Measurements from ENCODE around the gene MGAT5. TPM values are rescaled to one million over a fixed set of nuclear protein-coding genes. Genes with fewer than 3 reads are reported as not detected.

Gene MGAT5
- total RNA-seq, 1 donor from 2014 or later, result 54.4 TPM

GRCh38 chr2:134283661-134284060, 29.8 kb downstream of the MGAT5 start:
- DNase-seq, result no peak
- no peak overlapping the region for H3K27ac ChIP-seq
- no peak for ATAC-seq
- no peak overlapping the region for H3K4me3 ChIP-seq
- intact Hi-C loops (cut with DNase I), result no loop called here
- no peaks in the 10 kb centered on the region for H3K27me3 ChIP-seq
- H3K36me3 ChIP-seq, result no peaks in the 10 kb centered on the region
- TF ChIP-seq CTCF (IDR thresholded peaks at IDR 0.05), result no peak
- no peaks in the 10 kb centered on the region for H3K4me1 ChIP-seq
- H3K9me3 ChIP-seq, result no peaks in the 10 kb centered on the region

- no peaks in the 10 kb centered on the region for H3K27me3 ChIP-seq
- H3K36me3 ChIP-seq, result no peaks in the 10 kb centered on the region
- H3K4me1 ChIP-seq, result no peaks in the 10 kb centered on the region
- intact Hi-C loops (cut with DNase I), result no loop called here
- no peak for TF ChIP-seq CTCF (IDR thresholded peaks at IDR 0.05)
- DNase-seq (no peak), ATAC-seq (no peak)
- H3K9me3 ChIP-seq, result no peaks in the 10 kb centered on the region
- no peak overlapping the region for H3K4me3 ChIP-seq
- no peak overlapping the region for H3K27ac ChIP-seq
Measured at GRCh38 chr2:134284119-134284670, 30.3 kb downstream of the MGAT5 start.

- H3K9me3 ChIP-seq, result no peaks in the 10 kb centered on the region
- ATAC-seq (no peak), DNase-seq (no peak)
- H3K4me1 ChIP-seq, result peaks cover 5% of the 10 kb centered on the region
- H3K4me3 ChIP-seq, result no peak overlapping the region
- TF ChIP-seq CTCF (IDR thresholded peaks at IDR 0.05), result no peak
- H3K36me3 ChIP-seq, result no peaks in the 10 kb centered on the region
- H3K27me3 ChIP-seq, result no peaks in the 10 kb centered on the region
- intact Hi-C loops (cut with DNase I), result no loop called here
- no peak overlapping the region for H3K27ac ChIP-seq
Measured at GRCh38 chr2:134287323-134287722, 33.5 kb downstream of the MGAT5 start.

- no peak overlapping the region for H3K4me3 ChIP-seq
- intact Hi-C loops (cut with DNase I), result no loop called here
- H3K36me3 ChIP-seq, result no peaks in the 10 kb centered on the region
- DNase-seq (no peak), ATAC-seq (no peak)
- H3K9me3 ChIP-seq, result no peaks in the 10 kb centered on the region
- TF ChIP-seq CTCF (IDR thresholded peaks at IDR 0.05), result no peak
- peaks cover 5% of the 10 kb centered on the region for H3K4me1 ChIP-seq
- no peak overlapping the region for H3K27ac ChIP-seq
- no peaks in the 10 kb centered on the region for H3K27me3 ChIP-seq
Measured at GRCh38 chr2:134288814-134289213, 34.9 kb downstream of the MGAT5 start.

GRCh38 chr2:134289225-134289624, 35.4 kb downstream of the MGAT5 start:
- ATAC-seq, result no peak
- intact Hi-C loops (cut with DNase I), result no loop called here
- Histone ChIP-seq H3K4me1 (peaks cover 5% of the 10 kb centered on the region), H3K4me3 (no peak overlapping the region), H3K27ac (no peak overlapping the region), H3K36me3 (no peaks in the 10 kb centered on the region), H3K27me3 (no peaks in the 10 kb centered on the region), H3K9me3 (no peaks in the 10 kb centered on the region)
- TF ChIP-seq CTCF (IDR thresholded peaks at IDR 0.05), result no peak
- DNase-seq, result no peak

GRCh38 chr2:134290358-134290757, 36.5 kb downstream of the MGAT5 start:
- Histone ChIP-seq H3K36me3 (no peaks in the 10 kb centered on the region), H3K27ac (no peak overlapping the region)

More at GRCh38 chr2:134290358-134290757, 36.5 kb downstream of the MGAT5 start:
- H3K9me3 ChIP-seq, result no peaks in the 10 kb centered on the region
- H3K4me3 ChIP-seq, result no peak overlapping the region
- no peaks in the 10 kb centered on the region for H3K27me3 ChIP-seq
- DNase-seq (no peak), ATAC-seq (no peak)
- H3K4me1 ChIP-seq, result peaks cover 8% of the 10 kb centered on the region
- intact Hi-C loops (cut with DNase I), result no loop called here
- TF ChIP-seq CTCF (IDR thresholded peaks at IDR 0.05), result no peak

All from upper lobe of right lung (tissue), 1 donor.